IPS DF 19.7 (cell line): ENCODE data around the gene RFXANK.
"Not testable (repeated sequence)": the region's sequence is repeated elsewhere in the genome, so short reads cannot be mapped to it uniquely, and the experiment has no call there.

Experiments used
- DNase-seq: peaks from one replicate; pipeline ENCODE4 v3.0.0-alpha.2; 2013; ENCODE audit warnings: low read depth, low spot score

RFXANK gene

GRCh38 chr19:19170053-19170872 lies 21.8 kb upstream of the RFXANK start, which contains the start of gene MEF2B:
TSS of gene MEF2B (minus strand) at chr19:19170263. CDS start at chr19:19150735, 19,528 bp downstream.
- DNase-seq = no peak

DNA sequence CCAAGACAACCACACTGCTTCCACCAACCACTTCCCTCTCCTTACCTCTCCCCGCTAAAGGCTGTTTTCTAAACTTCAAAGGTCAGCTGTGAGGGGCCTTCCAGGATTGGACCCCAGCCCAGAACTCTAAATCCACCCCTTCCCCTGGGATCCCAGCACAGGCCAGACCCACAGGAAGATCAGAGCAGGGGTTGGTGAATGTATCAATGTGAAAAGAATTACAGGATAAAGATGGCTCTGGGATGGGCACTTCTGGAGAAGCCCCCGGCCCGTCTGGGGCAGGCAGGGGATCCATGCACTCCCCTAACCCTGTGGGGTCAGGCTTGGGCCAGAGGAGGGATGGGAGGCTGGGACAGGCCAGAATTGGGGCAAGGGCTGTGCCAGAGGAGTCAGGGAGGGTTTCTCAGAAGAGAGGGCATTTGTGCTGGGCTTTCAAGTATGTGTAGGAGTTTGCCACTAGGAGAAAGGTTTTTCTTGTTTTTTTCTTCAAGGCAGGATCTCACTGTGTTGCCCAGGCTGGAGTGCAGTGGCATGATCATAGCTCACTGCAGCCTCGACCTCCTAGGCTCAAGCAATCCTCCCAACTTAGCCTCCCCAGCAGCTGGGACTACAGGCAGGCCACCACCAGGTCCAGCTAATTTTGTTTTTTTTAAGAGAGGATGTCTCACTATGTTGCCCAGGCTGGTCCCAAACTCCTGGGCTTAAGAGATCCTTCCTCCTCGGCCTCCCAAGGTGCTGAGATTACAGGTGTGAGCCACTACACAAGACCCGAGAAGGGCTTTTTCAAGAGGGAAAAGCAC lies 21.0 kb upstream of the RFXANK start:
- no peak for DNase-seq

- no peak for DNase-seq
These were observed 20.1 kb upstream of the RFXANK start for GRCh38 chr19:19171821-19172532.

DNA sequence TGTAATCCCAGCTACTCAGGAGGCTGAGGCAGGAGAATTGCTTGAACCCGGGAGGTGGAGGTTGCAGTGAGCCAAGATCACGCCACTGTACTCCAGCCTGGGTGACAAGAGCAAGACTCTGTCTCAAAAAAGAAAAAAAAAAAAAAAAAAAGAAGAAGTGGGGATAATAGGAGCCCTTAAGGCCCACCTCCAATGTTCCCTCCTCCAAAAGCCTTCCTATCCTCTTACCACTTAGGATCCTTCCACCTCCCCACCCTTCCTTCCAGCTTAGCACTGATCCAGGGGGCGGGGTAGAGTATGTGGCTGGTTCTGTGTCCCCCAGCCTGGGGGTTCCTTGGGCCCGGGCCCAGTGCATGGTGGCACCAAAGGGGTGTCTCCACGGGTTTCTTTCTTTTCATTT lies 18.8 kb upstream of the RFXANK start:
- not testable (repeated sequence) for DNase-seq

- DNase-seq = no peak
These were observed 15.1 kb upstream of the RFXANK start for GRCh38 chr19:19176950-19177349.

- DNase-seq = no peak
These were observed 12.3 kb upstream of the RFXANK start for GRCh38 chr19:19179548-19180441.

DNA sequence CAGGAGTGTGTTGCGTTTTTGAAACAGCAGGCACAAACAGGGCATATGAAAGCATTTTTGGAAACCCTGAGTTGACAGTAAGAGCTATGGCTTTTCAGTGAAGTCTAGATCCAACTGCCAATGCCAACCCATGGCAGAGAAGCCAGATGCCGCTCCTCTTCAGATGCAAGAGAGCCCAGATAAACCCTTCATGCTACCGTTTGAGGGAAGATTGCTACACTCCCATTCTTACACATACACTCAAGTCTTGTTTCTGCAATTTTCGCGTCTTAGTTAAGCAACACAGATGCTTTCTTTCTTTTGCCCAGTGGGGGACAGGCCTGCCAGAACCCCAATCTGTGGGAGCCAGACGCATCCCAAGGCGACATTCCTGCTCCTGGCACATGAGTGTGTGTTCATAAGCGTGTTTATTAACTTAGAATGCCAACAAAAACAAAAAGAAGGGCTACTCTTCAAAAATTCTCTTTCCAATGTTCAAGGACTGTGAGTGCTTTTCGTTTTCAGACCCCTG lies 10.5 kb upstream of the RFXANK start:
- DNase-seq = no peak

GRCh38 chr19:19185853-19186740 lies 6.0 kb upstream of the RFXANK start:
- DNase-seq = peak; percentile 60

DNA sequence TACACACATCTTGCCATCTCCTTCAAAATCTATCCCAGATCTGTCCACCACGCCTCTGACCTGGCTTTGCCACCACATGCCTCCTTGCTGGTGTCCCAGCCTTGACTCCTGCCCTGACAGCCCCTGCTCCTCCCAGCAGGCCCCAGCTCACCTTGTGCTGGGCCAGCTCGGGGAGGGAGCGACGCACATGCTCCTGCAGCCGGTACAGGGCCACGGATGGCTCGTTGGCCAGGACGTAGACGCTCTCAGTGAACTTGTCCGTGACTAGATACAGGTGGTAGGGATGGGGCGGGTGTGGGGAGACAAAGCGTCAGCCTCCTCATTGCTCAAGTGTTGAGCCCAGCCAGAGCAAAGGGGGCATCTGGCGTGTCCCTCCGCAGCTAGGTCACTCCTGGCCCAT lies 5.3 kb upstream of the RFXANK start:
- no peak for DNase-seq

GRCh38 chr19:19191768-19192077 lies 335 bp upstream of the RFXANK start:
- DNase-seq = no peak

DNA sequence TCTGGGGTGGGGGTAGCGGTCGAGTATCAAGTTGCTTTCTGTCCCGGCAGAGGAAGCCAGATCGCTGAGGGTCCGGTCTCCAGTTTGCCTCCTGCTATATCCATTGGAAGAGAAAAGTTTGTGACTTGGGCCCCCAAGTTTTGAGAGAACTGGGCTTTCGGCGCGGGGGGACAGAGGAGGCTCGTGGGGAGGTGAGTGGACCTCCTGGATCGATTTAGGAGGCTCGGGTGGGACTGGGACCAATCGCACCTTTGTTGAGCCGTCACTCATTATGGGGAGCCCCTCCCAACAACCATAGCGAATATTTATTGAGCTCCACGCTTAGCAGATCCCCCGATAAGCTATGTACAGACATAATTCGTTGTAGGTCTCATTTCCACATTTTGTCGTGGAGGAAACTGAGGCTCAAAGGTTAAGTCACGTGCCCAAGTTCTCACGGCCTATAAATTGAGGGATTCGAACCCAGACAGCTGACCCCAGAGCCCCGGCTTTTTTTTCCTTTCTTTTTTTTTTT lies 909 bp downstream of the RFXANK start:
- DNase-seq = no peak

GRCh38 chr19:19193926-19194325 lies 1.9 kb downstream of the RFXANK start:
- DNase-seq = no peak

DNA sequence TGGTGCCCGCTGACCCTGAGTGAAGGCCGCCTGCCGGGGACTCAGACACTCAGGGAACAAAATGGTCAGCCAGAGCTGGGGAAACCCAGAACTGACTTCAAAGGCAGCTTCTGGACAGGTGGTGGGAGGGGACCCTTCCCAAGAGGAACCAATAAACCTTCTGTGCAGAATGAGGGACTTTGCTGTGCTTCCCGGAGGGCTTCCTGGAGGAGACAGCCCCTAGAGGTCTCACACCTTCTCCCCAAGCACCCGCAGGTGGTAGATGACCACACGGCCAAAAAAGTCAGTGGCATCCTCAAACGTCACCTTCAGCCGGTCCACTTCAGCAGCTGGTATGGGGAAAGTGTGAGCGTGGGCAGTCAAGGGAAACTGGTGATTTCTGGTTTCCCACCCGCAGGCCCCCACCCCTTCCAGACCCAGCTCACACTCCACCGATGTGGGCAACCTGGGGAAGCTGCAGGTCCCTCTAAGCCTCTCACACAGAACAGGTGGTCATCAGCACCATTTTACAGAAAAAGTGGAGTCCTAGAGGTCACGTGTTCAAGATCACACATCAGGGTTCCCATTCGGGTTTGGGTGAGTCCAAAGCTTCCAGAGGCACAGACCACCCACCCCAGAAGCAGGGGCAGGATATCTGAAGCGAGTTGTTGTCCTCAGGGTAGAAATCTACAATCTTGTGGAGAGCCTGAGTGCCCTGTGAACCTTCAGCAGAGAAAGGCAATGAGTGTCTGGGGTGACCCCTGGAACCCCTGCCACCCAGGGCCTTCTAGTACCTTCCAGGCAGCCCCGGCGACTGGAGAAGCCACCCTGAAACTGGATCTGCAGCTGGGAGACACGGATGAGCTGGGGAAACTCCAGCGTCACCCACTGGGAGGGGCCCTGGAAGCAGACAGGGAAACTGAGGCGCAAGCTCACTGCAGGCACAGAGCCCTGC lies 9.9 kb downstream of the RFXANK start:
- no peak for DNase-seq

DNA sequence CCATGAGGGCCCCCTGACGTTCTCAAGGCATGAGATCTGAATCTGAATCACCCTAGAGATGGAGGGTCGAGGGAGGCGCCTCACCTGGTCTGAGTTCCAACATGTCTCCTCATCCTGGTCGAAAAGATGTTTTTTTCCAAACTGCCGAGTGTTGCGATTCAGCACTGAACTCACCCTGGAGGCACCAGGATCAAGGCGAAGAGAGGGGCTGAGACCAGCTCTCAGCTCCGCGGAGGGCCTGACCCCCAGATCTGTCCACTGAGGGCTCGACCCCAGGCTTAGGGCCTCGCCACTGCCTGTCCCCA lies 10.6 kb downstream of the RFXANK start:
- DNase-seq = no peak

DNA sequence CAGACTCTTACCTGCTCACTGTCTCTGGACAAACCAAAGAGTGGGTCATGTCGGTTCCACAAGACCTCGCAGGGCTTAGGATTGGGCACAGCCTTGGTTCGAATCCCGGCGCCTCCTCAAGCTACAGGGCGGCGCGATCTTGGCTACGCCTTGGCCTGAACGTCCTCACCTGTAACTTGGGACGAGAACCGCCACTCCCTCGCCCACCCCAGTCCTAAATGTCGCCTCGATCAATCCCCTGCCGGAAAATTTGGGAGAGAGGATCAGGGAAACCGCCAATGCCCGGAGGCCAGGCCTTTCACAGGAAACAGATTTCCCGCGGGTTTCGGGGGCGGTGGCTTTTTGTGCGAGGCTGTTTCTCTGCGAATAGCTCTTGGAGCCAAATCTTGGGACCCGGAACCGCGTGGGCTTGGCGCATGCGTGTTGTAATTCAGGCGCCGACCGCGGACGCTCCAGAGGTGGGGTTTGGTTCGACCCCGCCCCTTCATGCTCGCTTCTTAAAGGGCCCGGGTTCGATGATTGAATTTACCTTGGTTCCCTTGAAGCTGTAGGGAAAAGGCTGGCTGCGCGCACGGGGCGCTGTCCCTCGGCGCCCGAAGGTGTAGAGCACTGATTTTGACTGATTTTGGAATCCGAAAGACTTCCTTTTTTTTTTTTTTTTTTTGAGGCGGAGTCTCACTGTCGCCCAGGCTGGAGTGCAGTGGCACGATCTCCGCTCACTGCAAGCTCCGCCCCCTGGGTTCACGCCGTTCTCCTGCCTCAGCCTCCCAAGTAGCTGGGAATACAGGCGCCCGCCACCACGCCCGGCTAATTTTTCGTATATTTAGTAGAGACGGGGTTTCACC lies 11.2 kb downstream of the RFXANK start, which contains the start of gene NR2C2AP:
NR2C2AP (minus strand) TSS at position 403 of the 845 bp plus-strand sequence; CDS start at position 49, 354 bp downstream.
- no peak for DNase-seq

GRCh38 chr19:19204181-19204580 lies 12.1 kb downstream of the RFXANK start:
- DNase-seq = no peak
